K562 (cell line): ENCODE data around the gene F12. TPM values are rescaled to one million over a fixed set of nuclear protein-coding genes. Genes with fewer than 3 reads are reported as not detected.

Experiments
- ATAC-seq: fragments of 200-7000 bp; cut with Tn5 transposase; 3 replicates; pipeline ENCODE4 v1.9.1; 2020; ENCODE audit warnings: moderate library complexity
- BruUV-seq: library from RNA; stranded (reverse); fragments of 400-500 nt; replicated peaks from 2 replicates; lab custom pipeline; 2021; lab: Mats Ljungman, UMichigan
- CTCF ChIA-PET: fragments of 300-600 bp; formaldehyde crosslinking; extraction: SDS; loops from one replicate; lab custom pipeline; 2021; ENCODE audit warnings: low intra/inter-chr PET ratio; lab: Yijun Ruan, JAX
- POLR2A ChIA-PET: fragments of 300-600, 350-650 bp; sonication (Branson Sonifier 250); formaldehyde crosslinking; extraction: SDS; loops from one replicate; lab custom pipeline; 2021; ENCODE audit warnings: antibody characterized with exemption, inconsistent platforms; lab: Yijun Ruan, JAX
- DNase-seq, 4 experiments: peaks; one replicate each; pipeline versions ENCODE4 v3.0.0 to v3.0.0-alpha.2; 2011 to 2018; ENCODE audit warnings: low spot score in 3 of 4, mixed read lengths in 3 of 4; ENCODE audit errors: extremely low read depth in 1 of 4
- FAIRE-seq: peaks from 2 replicates; lab custom pipeline; 2011; peaks lifted over from hg19 to GRCh38; lab: Jason Lieb, UNC
- H2AFZ ChIP-seq: 2 replicates; pipeline ENCODE4 v1.6.0; 2011; ENCODE audit warnings: low read depth, low read length, control low read depth, inconsistent platforms
- H3K27ac ChIP-seq: fragments of 200-600 bp; 3 replicates; pipeline ENCODE4 v1.8.0; 2011; ENCODE audit warnings: low read depth, mild to moderate bottlenecking, control low read depth, inconsistent platforms, low read length, moderate library complexity, mixed read lengths; ENCODE audit errors: extremely low read depth
- H3K27me3 ChIP-seq, 2 experiments: fragments of 300-600 bp in 1 of 2; 2 replicates in 1 of 2; 3 replicates in 1 of 2; pipeline versions ENCODE4 v1.6.0 to v1.8.0; 2011; ENCODE audit warnings: inconsistent platforms in 2 of 2, low read length in 2 of 2, mild to moderate bottlenecking in 1 of 2, mixed read lengths in 1 of 2, moderate library complexity in 1 of 2; ENCODE audit not compliant: control insufficient read depth in 2 of 2, insufficient read depth in 2 of 2
- H3K36me3 ChIP-seq: fragments of 300-600 bp; 3 replicates; pipeline ENCODE4 v1.8.0; 2011; ENCODE audit warnings: mild to moderate bottlenecking, low read length, inconsistent platforms; ENCODE audit not compliant: control insufficient read depth, insufficient read depth
- H3K4me1 ChIP-seq, 2 experiments: fragments of 200-600 bp in 1 of 2; replicated peaks in 1 of 2; 2 replicates in 1 of 2; 3 replicates in 1 of 2; pipeline versions ENCODE4 v1.5.1 to v1.8.0; 2011; ENCODE audit warnings: inconsistent platforms in 2 of 2, low read length in 2 of 2, mild to moderate bottlenecking in 1 of 2, mixed read lengths in 1 of 2, moderate library complexity in 1 of 2; ENCODE audit not compliant: control insufficient read depth in 2 of 2, insufficient read depth in 2 of 2
- H3K4me2 ChIP-seq: 2 replicates; pipeline ENCODE4 v1.6.1; 2011; ENCODE audit warnings: low read length, control low read depth, inconsistent platforms, mixed read lengths; ENCODE audit not compliant: insufficient read depth
- H3K4me3 ChIP-seq: fragments of 200-600 bp; sonication (generic), shearing (Covaris generic); 2 replicates; pipeline ENCODE4 v1.5.1; 2016; ENCODE audit warnings: control low read depth, inconsistent platforms
- H3K79me2 ChIP-seq: fragments of 200-600 bp; 3 replicates; pipeline ENCODE4 v1.8.0; 2011; ENCODE audit warnings: low read length, inconsistent platforms; ENCODE audit not compliant: control insufficient read depth, insufficient read depth
- H3K9ac ChIP-seq, 2 experiments: 2 replicates each; pipeline versions ENCODE4 v1.6.0 to v1.6.1; 2011; ENCODE audit warnings: low read depth in 2 of 2, low read length in 2 of 2, control low read depth in 1 of 2, inconsistent platforms in 1 of 2, mild to moderate bottlenecking in 1 of 2, mixed read lengths in 1 of 2; ENCODE audit not compliant: insufficient read depth in 1 of 2
- H3K9me1 ChIP-seq: one replicate; pipeline ENCODE4 v1.6.0; 2011; ENCODE audit warnings: inconsistent platforms, mild to moderate bottlenecking, low read length, moderate library complexity; ENCODE audit not compliant: control insufficient read depth, insufficient read depth
- H3K9me3 ChIP-seq: replicated peaks from 2 replicates; pipeline ENCODE4 v1.5.1; 2011; ENCODE audit warnings: low read depth, low read length, inconsistent platforms; ENCODE audit not compliant: control insufficient read depth, insufficient read depth
- H4K20me1 ChIP-seq: replicated peaks from 2 replicates; pipeline ENCODE4 v1.6.1; 2011; ENCODE audit warnings: low read length, inconsistent platforms, mixed read lengths; ENCODE audit not compliant: control insufficient read depth, insufficient read depth
- CBFA2T2 ChIP-seq: fragments of 450-650 bp; conservative IDR thresholded peaks from 2 replicates; pipeline ENCODE4 v1.6.1; 2017; ENCODE audit warnings: mild to moderate bottlenecking
- EGR1 ChIP-seq: fragments of 450-650 bp; conservative IDR thresholded peaks from 2 replicates; pipeline ENCODE4 v1.6.1; 2017; ENCODE audit warnings: mild to moderate bottlenecking
- EHMT2 ChIP-seq: fragments of 450-650 bp; IDR thresholded peaks from 2 replicates; pipeline ENCODE4 v1.6.1; 2018; ENCODE audit warnings: antibody characterized with exemption
- L3MBTL2 ChIP-seq: fragments of 450-650 bp; IDR thresholded peaks from 2 replicates; pipeline ENCODE4 v1.6.1; 2016; ENCODE audit warnings: mild to moderate bottlenecking, moderate library complexity
- NFYB ChIP-seq: IDR thresholded peaks from 2 replicates; pipeline ENCODE4 v1.6.1; 2011; ENCODE audit warnings: mild to moderate bottlenecking, moderate library complexity; ENCODE audit not compliant: insufficient read length; ENCODE audit errors: extremely low read depth
- PRPF4 ChIP-seq: fragments of 200-400 bp; formaldehyde crosslinking; IDR thresholded peaks from one replicate; pipeline ENCODE4 v1.6.1; 2017; ENCODE audit warnings: low read length, low read depth, mild to moderate bottlenecking; ENCODE audit not compliant: insufficient read depth, poor library complexity, severe bottlenecking
- WGBS: fragments of 100-300 bp; shearing (Covaris generic); methylation state at CpG from one replicate; pipeline ENCODE4 v1.1.6; 2016; ENCODE audit warnings: low coverage, mixed read lengths; ENCODE audit not compliant: insufficient coverage; ENCODE audit errors: missing lambda C conversion rate; 5-methylcytosine and 5-hydroxymethylcytosine counted together
- in situ Hi-C: fragments of 300-500 bp; cut with MboI; formaldehyde crosslinking; loops from 4 replicates; pipeline ENCODE4 v1.15.0; 2018; ENCODE audit warnings: inconsistent platforms, mixed read lengths
- intact Hi-C: fragments of 100-400 bp; cut with micrococcal nuclease; formaldehyde crosslinking; loops from 2 replicates; pipeline ENCODE4 v1.14.2; 2022
- polyA plus RNA-seq, 8 experiments: library from polyadenylated mRNA; depleted of rRNA in 4 of 8; stranded (reverse) in 5 of 8; unstranded in 3 of 8; fragments of >200 nt; fragmentation: Nextera tagmentation in 2 of 8; fragmentation: Illumina TruSeq in 1 of 8; extraction: Ambion mirVana in 2 of 8; extraction: Trizol in 1 of 8; gene quantifications; 2 replicates each; pipeline versions ENCODE4 v1.2.1 to v1.2.3, GENCODE V29; 2011 to 2014; ENCODE audit warnings: inconsistent platforms in 1 of 8, missing spikeins in 1 of 8
- total RNA-seq, 7 experiments: library from RNA; depleted of rRNA in 6 of 7; stranded (reverse); fragments of >200 nt in 6 of 7; fragmentation: Illumina TruSeq in 2 of 7; extraction: Trizol in 2 of 7; gene quantifications; 2 replicates each; pipeline versions ENCODE4 v1.2.1 to v1.2.3, GENCODE V29; 2011 to 2021; ENCODE audit warnings: low replicate concordance in 1 of 7
- TF ChIP-seq, protein P1 (sequence below): fragments of 450-650 bp; IDR thresholded peaks from 2 replicates; pipeline ENCODE4 v1.6.1; 2016; ENCODE audit warnings: mild to moderate bottlenecking, moderate library complexity
- TF ChIP-seq, protein P2 (sequence below), 2 experiments: fragments of 450-650 bp; conservative IDR thresholded peaks; 2 replicates each; pipeline ENCODE4 v1.6.1; 2017; ENCODE audit warnings: mild to moderate bottlenecking in 2 of 2, moderate library complexity in 2 of 2
- TF ChIP-seq, protein P3 (sequence below): sonication (generic); formaldehyde crosslinking; IDR thresholded peaks from 2 replicates; pipeline ENCODE4 v1.9.0; 2022; ENCODE audit warnings: mild to moderate bottlenecking, missing genetic modification reagents

F12 gene
- total and polyA plus RNA-seq, 9 of the 15 experiments (the other 6 are each of a cell fraction or from before 2014, with no cell fraction given): 0.59 to 18.3 (median 3.6) TPM

DNA sequence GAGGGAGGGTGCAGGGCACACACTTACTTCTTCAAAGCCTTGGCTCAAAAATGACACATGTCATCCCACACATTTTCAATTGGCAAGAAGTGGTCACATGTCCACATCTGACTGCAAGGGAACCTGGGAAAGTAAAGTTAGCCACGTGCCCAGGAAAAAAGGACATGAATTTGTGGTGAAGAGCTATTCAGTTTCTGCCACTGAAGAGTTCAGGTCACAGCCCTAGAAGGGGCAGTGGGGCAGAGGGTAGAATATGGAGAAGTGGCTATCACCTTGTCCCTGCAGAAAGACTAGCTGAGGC is 53.5 kb downstream of the F12 start:
- ATAC-seq: no peak
- no peaks in the 10 kb centered on the region for H4K20me1 ChIP-seq
- H3K9me1 ChIP-seq: no peaks in the 10 kb centered on the region
- H3K36me3 ChIP-seq: no peaks in the 10 kb centered on the region
- intact Hi-C loops: no loop called here
- CTCF ChIA-PET: no interaction called here
- POLR2A ChIA-PET: interaction anchor here (0.6 to 0.8 kb wide), 3 partner anchors 16 to 120 kb away, joined by 3 read pairs; no protein-coding TSS in a partner anchor
- peak; percentile 80 for FAIRE-seq
- H3K9me3 ChIP-seq: 0 out of 2 replicates have a peak, but pooled peaks cover 3% of the 10 kb centered on the region
- no TSS peak for BruUV-seq
- peak overlapping the region; percentile 46 for H2AFZ ChIP-seq
- no peak overlapping the region for H3K27ac ChIP-seq
- H3K4me3 ChIP-seq: no peak overlapping the region
- H3K9ac ChIP-seq: no peak overlapping the region
- H3K27me3 ChIP-seq: no peaks in the 10 kb centered on the region
- H3K79me2 ChIP-seq: peaks cover 7% of the 10 kb centered on the region
- WGBS: 7% methylated on average over 1 of the region's 1 CpG
- peak in 1 of 4 experiments; percentile 11 for DNase-seq
- no peak overlapping the region for H3K4me2 ChIP-seq
- in situ Hi-C loops: no loop called here
- H3K4me1 ChIP-seq: peaks cover 3 to 32% of the 10 kb centered on the region in 2 experiments; a peak in 4 of 5 replicates
- TF ChIP-seq CBFA2T2: peak; percentile 27
- no peak for TF ChIP-seq PRPF4
- peak; percentile 67 for TF ChIP-seq L3MBTL2
- TF ChIP-seq, protein P1, sequence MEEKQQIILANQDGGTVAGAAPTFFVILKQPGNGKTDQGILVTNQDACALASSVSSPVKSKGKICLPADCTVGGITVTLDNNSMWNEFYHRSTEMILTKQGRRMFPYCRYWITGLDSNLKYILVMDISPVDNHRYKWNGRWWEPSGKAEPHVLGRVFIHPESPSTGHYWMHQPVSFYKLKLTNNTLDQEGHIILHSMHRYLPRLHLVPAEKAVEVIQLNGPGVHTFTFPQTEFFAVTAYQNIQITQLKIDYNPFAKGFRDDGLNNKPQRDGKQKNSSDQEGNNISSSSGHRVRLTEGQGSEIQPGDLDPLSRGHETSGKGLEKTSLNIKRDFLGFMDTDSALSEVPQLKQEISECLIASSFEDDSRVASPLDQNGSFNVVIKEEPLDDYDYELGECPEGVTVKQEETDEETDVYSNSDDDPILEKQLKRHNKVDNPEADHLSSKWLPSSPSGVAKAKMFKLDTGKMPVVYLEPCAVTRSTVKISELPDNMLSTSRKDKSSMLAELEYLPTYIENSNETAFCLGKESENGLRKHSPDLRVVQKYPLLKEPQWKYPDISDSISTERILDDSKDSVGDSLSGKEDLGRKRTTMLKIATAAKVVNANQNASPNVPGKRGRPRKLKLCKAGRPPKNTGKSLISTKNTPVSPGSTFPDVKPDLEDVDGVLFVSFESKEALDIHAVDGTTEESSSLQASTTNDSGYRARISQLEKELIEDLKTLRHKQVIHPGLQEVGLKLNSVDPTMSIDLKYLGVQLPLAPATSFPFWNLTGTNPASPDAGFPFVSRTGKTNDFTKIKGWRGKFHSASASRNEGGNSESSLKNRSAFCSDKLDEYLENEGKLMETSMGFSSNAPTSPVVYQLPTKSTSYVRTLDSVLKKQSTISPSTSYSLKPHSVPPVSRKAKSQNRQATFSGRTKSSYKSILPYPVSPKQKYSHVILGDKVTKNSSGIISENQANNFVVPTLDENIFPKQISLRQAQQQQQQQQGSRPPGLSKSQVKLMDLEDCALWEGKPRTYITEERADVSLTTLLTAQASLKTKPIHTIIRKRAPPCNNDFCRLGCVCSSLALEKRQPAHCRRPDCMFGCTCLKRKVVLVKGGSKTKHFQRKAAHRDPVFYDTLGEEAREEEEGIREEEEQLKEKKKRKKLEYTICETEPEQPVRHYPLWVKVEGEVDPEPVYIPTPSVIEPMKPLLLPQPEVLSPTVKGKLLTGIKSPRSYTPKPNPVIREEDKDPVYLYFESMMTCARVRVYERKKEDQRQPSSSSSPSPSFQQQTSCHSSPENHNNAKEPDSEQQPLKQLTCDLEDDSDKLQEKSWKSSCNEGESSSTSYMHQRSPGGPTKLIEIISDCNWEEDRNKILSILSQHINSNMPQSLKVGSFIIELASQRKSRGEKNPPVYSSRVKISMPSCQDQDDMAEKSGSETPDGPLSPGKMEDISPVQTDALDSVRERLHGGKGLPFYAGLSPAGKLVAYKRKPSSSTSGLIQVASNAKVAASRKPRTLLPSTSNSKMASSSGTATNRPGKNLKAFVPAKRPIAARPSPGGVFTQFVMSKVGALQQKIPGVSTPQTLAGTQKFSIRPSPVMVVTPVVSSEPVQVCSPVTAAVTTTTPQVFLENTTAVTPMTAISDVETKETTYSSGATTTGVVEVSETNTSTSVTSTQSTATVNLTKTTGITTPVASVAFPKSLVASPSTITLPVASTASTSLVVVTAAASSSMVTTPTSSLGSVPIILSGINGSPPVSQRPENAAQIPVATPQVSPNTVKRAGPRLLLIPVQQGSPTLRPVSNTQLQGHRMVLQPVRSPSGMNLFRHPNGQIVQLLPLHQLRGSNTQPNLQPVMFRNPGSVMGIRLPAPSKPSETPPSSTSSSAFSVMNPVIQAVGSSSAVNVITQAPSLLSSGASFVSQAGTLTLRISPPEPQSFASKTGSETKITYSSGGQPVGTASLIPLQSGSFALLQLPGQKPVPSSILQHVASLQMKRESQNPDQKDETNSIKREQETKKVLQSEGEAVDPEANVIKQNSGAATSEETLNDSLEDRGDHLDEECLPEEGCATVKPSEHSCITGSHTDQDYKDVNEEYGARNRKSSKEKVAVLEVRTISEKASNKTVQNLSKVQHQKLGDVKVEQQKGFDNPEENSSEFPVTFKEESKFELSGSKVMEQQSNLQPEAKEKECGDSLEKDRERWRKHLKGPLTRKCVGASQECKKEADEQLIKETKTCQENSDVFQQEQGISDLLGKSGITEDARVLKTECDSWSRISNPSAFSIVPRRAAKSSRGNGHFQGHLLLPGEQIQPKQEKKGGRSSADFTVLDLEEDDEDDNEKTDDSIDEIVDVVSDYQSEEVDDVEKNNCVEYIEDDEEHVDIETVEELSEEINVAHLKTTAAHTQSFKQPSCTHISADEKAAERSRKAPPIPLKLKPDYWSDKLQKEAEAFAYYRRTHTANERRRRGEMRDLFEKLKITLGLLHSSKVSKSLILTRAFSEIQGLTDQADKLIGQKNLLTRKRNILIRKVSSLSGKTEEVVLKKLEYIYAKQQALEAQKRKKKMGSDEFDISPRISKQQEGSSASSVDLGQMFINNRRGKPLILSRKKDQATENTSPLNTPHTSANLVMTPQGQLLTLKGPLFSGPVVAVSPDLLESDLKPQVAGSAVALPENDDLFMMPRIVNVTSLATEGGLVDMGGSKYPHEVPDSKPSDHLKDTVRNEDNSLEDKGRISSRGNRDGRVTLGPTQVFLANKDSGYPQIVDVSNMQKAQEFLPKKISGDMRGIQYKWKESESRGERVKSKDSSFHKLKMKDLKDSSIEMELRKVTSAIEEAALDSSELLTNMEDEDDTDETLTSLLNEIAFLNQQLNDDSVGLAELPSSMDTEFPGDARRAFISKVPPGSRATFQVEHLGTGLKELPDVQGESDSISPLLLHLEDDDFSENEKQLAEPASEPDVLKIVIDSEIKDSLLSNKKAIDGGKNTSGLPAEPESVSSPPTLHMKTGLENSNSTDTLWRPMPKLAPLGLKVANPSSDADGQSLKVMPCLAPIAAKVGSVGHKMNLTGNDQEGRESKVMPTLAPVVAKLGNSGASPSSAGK: peak; percentile 77
- TF ChIP-seq, protein P2, sequence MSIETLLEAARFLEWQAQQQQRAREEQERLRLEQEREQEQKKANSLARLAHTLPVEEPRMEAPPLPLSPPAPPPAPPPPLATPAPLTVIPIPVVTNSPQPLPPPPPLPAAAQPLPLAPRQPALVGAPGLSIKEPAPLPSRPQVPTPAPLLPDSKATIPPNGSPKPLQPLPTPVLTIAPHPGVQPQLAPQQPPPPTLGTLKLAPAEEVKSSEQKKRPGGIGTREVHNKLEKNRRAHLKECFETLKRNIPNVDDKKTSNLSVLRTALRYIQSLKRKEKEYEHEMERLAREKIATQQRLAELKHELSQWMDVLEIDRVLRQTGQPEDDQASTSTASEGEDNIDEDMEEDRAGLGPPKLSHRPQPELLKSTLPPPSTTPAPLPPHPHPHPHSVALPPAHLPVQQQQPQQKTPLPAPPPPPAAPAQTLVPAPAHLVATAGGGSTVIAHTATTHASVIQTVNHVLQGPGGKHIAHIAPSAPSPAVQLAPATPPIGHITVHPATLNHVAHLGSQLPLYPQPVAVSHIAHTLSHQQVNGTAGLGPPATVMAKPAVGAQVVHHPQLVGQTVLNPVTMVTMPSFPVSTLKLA (conservative IDR thresholded peaks at IDR 0.05): 0 out of 4 replicates have a peak, but pooled peaks of 1 of the 2 experiments have one; percentile 31
- peak; percentile 61 for TF ChIP-seq NFYB
- TF ChIP-seq EGR1: 0 out of 2 replicates have a peak, but pooled peaks have one; percentile 7
- TF ChIP-seq EHMT2: no peak
- TF ChIP-seq, protein P3, sequence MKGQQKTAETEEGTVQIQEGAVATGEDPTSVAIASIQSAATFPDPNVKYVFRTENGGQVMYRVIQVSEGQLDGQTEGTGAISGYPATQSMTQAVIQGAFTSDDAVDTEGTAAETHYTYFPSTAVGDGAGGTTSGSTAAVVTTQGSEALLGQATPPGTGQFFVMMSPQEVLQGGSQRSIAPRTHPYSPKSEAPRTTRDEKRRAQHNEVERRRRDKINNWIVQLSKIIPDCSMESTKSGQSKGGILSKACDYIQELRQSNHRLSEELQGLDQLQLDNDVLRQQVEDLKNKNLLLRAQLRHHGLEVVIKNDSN (CRISPR knock-in tag): peak; percentile 89
